GM04503 (cell line): Measurements from ENCODE around the gene SLC25A25.
"Not testable (repeated sequence)": the region's sequence is repeated elsewhere in the genome, so short reads cannot be mapped to it uniquely, and the experiment has no call there.

Source experiments
- DNase-seq: peaks from one replicate; pipeline ENCODE4 v3.0.0-alpha.2; 2012; ENCODE audit warnings: low read depth

The SLC25A25 gene

DNA sequence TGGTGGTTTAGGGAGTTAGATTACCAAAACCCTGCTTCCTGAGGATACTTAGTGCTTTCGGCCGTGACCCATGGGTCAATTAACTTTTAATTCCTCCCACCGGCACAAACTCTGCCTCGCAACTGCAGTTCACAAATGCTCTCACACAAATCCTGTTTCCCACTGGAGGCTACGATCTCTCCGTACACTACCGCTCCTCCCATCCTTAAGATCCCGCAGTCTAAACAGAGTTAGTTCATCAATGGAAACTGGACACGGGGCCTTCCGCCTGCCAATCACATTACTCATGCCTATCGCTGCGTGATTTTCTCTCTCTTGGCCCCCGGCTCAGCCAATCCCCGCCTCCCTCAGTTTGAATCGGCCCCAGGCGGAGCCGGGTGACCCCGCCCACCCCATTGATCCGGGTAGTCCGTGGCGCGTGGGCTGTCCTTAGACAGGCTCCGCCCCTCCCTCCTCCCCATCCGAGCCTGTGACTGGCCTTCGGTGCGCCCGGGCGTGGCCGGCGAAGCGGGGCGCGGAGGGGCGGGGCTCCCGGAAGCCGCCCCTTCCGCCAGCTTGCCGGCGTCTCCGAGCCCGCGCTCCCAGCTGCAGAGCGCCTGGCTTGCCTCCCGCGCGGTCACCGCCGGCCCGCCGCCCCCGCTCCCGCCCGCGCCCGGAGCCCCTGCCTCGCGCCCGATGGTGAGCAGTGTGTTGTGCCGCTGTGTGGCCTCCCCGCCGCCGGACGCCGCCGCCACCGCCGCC lies at the start of gene SLC25A25:
Gene SLC25A25 (plus strand): TSS at position 588 of the 741 bp plus-strand sequence. CDS start 88 bp downstream, at position 676.
- peak; percentile 88 for DNase-seq

- no peak for DNase-seq
These were observed 47.3 kb upstream of the SLC25A25 start for GRCh38 chr9:128020692-128021091.

- no peak for DNase-seq
These were observed 46.9 kb upstream of the SLC25A25 start for GRCh38 chr9:128021098-128021497.

GRCh38 chr9:128022886-128023285 lies 45.1 kb upstream of the SLC25A25 start:
- no peak for DNase-seq

DNA sequence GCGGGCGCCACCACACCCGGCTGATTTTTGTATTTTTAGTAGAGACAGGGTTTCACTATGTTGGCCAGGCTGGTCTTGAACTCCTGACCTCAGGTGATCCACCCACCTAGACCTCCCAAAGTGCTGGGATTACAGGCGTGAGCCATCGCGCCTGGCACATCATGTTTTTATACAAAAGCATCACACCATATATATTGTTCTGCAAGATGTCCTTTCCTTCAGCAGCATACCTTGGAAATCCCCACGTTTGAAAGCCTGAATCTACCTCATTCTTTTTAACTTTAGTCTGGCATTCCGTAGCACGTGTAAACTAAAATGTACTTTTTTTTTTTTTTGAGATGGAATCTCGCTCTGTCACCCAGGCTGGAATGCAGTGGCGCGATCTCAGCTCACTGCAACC lies 44.4 kb upstream of the SLC25A25 start:
- DNase-seq = not testable (repeated sequence)

- no peak for DNase-seq
These were observed 43.2 kb upstream of the SLC25A25 start for GRCh38 chr9:128024761-128025308.

DNA sequence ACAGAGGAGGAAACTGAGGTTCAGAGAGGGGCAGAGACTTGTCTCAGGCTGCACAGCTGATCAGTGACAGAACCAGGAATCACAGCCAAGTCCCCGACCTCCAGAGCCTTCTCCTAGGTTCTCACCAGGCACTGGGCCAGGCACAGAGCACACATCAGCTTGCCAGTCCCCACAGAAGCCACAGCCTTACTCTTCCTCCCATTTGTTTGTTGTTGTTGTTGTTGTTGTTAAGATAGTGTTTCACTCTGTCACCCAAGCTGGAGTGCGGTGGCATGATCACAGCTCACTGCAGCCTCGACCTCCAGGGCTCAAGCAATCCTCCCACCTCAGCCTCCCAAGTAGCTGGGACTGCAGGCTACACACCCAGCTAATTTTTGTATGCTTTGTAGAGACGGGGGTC lies 42.3 kb upstream of the SLC25A25 start:
- DNase-seq = no peak

DNA sequence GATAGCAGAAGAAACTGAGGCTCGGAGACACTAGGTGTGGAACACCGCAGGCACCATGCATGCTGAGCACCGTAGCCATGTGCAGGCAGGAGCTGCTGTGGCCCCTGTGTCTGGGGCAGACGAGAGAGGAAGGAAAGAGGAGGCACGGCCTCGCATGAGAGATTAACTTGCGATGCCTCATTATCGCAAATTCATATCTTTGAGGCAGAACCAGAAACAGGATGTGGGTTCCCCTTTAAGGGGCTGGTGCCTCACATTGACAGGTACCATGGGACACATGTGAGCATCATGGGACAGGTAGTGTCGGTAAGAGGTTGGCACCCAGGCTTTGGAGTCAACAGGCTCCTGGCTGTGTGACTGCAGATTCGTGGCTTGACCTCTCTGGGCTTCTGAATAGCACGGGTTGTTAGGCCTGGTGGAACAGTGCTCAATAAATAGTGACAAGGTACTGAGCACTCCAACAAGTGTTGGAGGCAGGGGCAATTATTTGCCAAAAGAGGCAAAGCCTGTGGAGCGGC lies 41.7 kb upstream of the SLC25A25 start:
- DNase-seq = no peak

GRCh38 chr9:128026773-128027541 lies 41.1 kb upstream of the SLC25A25 start:
- DNase-seq = no peak

GRCh38 chr9:128027705-128028104 lies 40.3 kb upstream of the SLC25A25 start:
- DNase-seq = no peak

DNA sequence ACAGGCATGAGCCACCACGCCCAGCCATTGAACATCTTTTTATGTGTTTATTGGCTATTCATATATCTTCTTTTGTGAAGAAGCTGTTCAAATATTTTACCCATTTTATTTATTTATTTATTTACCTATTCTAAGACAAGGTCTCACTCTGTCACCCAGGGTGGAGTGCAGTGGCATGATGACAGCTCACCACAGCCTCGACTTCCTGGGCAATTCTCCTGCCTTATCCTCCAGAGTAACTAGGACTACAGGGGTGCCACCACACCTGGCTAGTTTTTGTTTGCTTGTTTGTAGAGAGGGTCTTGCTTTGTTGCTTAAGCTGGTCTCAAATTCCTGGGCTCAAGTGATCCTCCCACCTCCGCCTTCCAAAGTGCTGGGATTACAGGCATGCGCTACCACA lies 34.4 kb upstream of the SLC25A25 start:
- DNase-seq = no peak

- DNase-seq = peak; percentile 26
These were observed 33.0 kb upstream of the SLC25A25 start for GRCh38 chr9:128034821-128035652.

GRCh38 chr9:128036522-128036921 lies 31.5 kb upstream of the SLC25A25 start:
- not testable (repeated sequence) for DNase-seq

GRCh38 chr9:128040783-128041182 lies 27.2 kb upstream of the SLC25A25 start:
- DNase-seq = not testable (repeated sequence)

- DNase-seq = no peak
These were observed 26.0 kb upstream of the SLC25A25 start for GRCh38 chr9:128042043-128042442.

- no peak for DNase-seq
These were observed 24.6 kb upstream of the SLC25A25 start for GRCh38 chr9:128043467-128043868.

DNA sequence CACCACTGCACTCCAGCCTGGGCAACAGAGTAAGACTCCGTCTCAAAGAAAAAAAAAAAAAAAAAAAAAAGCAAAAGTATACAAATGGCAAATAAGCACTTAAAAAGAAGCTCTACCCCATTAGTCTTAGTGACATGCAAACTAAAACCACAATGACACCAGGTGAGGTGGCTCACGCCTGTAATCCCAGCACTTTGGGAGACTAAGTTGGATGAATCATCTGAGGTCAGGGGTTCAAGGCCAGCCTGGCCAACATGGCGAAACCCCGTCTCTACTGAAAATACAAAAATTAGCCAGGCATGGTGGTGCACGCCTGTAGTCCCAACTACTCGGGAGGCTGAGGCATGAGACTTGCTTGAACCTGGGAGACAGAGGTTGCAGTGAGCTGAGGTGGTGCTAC lies 22.6 kb upstream of the SLC25A25 start:
- DNase-seq = not testable (repeated sequence)

DNA sequence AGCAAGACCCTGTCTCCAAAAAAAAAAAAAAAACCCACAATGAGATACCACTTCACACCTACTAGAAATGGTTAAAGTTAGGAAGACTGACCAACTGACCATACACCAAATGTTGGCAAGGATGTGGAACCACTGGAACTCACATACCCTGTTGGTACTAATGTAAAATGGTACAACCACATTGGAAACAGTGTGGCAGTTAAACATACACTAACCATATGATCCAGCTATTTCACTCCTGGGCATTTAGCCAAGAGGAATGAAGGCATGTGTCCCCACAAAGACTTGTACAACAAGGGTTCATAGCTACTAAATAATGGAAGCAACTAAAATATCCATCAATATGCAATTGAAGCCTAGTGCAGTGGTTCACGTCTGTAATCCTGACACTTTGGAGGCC lies 22.2 kb upstream of the SLC25A25 start:
- DNase-seq = no peak

DNA sequence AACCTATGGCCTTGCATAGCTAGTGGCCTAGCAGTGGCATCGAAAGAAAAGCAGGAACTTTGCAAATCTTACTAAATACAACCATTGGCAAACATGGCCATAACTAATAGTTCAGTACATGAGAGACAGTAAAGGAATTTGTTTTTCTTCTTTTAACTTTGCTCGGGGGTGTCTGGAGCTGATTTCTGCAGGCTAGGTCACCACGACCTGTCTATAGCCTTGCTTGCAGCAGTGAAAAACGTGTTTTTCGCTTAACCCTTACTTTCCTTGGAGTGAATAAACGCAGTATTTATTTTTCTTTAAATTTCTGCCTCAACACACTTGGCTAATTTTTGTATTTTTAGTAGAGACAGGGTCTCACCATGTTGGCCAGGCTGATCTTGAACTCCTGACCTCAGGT lies 20.8 kb upstream of the SLC25A25 start:
- no peak for DNase-seq

DNA sequence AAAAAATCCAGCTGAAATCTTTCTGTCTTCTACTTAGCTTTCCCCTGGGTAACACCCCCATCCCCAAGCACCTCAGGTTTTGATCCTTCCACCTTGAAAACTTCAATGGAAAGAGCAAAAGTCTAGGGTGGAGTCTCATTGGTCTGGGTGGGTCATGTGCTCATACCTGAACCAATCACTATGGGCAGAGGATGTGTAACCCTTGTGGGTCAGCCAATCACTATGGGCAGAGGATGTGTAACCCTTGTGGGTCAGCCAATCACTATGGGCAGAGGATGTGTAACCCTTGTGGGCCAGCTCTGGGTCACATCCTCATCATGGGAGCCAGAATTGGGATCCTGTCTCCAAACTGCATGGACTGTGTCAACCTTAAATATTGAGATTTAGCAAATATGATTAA lies 19.4 kb upstream of the SLC25A25 start:
- DNase-seq = no peak

DNA sequence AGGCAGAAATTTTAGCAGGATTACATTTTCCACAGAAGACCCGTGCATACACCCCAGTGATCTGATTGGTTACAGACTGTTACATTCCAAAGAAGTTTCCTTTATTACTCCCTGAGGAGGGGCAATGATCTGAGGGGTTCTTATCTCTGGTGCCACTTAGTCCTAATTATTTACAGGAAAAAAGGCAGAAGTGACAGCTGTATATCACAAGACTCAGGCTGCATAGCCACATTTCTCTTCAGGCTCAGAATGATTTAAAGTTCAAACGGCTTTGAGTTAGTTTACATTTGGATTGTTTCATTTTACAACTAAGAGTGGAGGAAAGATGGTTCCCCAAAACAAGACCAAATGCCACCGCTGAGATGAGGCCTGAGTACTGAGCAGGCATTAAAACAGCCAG lies 18.2 kb upstream of the SLC25A25 start:
- DNase-seq = no peak
